Stimulated activated naive CD8-positive, alpha-beta T cell treated with anti-CD3 and anti-CD28 coated beads, Interleukin-15, Interleukin-2, amounts not matched to agents 100 ng/mL and 50 ng/mL, for 24 hours (primary cell): ENCODE measurements around the gene DCXR.

Experiments used
- H3K27ac Mint-ChIP-seq: one replicate; pipeline ENCODE4 v1.8.0; 2021; ENCODE audit warnings: mild to moderate bottlenecking, mixed read lengths
- H3K27me3 Mint-ChIP-seq: one replicate; pipeline ENCODE4 v1.8.0; 2021; ENCODE audit warnings: mixed read lengths
- H3K36me3 Mint-ChIP-seq: one replicate; pipeline ENCODE4 v1.8.0; 2021; ENCODE audit warnings: low read depth, mixed read lengths
- H3K4me1 Mint-ChIP-seq: one replicate; pipeline ENCODE4 v1.8.0; 2021; ENCODE audit warnings: low read depth, mixed read lengths
- H3K4me3 Mint-ChIP-seq: one replicate; pipeline ENCODE4 v1.8.0; 2021; ENCODE audit warnings: mild to moderate bottlenecking, mixed read lengths
- H3K9me3 Mint-ChIP-seq: one replicate; pipeline ENCODE4 v1.8.0; 2021; ENCODE audit warnings: mixed read lengths

Gene DCXR

GRCh38 chr17:82053556-82054263 lies 16.2 kb upstream of the DCXR start:
- H3K27ac Mint-ChIP-seq = no peak overlapping the region
- H3K4me1 Mint-ChIP-seq = peaks cover 18% of the 10 kb centered on the region
- H3K9me3 Mint-ChIP-seq = no peaks in the 10 kb centered on the region
- H3K4me3 Mint-ChIP-seq = peak overlapping the region; percentile 86
- H3K36me3 Mint-ChIP-seq = peaks cover 4% of the 10 kb centered on the region
- no peaks in the 10 kb centered on the region for H3K27me3 Mint-ChIP-seq

DNA sequence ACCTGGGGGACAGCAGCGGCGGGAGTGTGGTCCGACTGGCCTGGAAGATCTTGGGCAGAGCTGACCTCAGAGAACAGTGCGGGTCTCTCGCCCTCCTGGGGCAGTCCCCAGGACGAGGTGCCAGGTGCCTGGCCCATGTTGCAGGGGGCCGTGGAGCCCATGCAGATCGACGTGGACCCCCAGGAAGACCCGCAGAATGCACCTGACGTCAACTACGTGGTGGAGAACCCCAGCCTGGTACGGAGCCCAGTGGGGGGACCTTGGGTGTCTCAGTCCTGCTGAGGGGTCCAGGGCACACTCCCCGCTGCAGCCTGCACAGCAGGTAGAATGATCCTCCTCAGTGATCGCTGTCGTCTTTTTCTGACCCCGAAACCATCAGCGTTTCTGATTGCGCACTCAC lies 15.6 kb upstream of the DCXR start:
- Mint-ChIP-seq H3K27me3 (no peaks in the 10 kb centered on the region), H3K4me3 (peak overlapping the region; percentile 86), H3K36me3 (peaks cover 4% of the 10 kb centered on the region), H3K9me3 (no peaks in the 10 kb centered on the region), H3K4me1 (peaks cover 18% of the 10 kb centered on the region), H3K27ac (no peak overlapping the region)

GRCh38 chr17:82052638-82053059 lies 15.2 kb upstream of the DCXR start:
- peaks cover 4% of the 10 kb centered on the region for H3K36me3 Mint-ChIP-seq
- no peaks in the 10 kb centered on the region for H3K9me3 Mint-ChIP-seq
- no peaks in the 10 kb centered on the region for H3K27me3 Mint-ChIP-seq
- H3K4me1 Mint-ChIP-seq = peaks cover 18% of the 10 kb centered on the region
- peak overlapping the region; percentile 31 for H3K27ac Mint-ChIP-seq
- H3K4me3 Mint-ChIP-seq = peak overlapping the region; percentile 86

DNA sequence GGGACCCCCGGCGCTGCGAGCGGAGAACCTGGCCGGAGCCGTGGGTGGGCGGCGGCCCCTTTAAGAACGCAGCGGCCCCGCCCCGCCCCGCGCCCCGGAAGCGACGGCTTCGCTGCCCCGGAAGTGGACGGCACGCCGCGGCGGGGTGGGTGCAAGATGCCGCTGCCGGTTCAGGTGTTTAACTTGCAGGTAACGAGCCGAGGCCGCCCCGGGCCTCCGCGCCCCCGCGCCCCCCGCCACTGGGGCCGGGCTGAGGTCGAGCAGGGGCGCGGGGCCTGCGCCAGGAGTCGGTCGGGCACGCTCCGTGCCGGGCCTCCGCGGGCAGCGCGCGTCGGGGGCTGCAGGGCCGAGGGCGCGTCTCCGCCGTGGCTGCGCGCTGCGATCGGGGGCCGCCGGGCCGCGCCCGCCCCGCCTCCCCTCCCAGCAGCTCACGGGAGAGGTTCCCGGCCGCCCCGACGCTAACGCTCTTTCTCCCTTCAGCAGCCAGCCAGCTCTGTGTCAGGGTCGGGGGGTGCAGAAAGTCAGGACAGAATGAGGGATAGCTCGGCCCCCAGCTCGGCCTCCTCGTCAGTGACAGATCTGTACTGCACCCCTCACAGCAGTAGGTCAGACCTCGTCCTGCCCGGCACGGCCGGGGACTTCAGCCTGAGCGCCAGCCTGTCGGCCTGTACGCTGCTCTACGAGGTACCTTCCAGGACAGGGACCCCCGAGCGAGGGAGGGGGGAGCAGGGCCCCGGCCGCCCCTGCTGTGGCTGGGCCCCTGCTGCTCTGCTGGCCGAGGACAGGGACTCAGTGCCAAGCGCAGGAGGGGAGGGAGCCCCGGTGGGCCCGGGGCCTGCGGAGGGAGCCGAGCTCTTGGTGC lies 14.5 kb upstream of the DCXR start, which contains the start of the genes GPS1 and RFNG:
Gene GPS1 (plus strand): TSS at position 123 of the 862 bp plus-strand sequence. CDS start 34 bp downstream, at position 157.
Gene RFNG (minus strand): TSS at position 36 of the 862 bp plus-strand sequence. CDS start 45 bp downstream, outside the sequence.
- peaks cover 4% of the 10 kb centered on the region for H3K36me3 Mint-ChIP-seq
- H3K4me3 Mint-ChIP-seq = peak within 1 kb of the TSS; percentile 87
- no peaks in the 10 kb centered on the region for H3K9me3 Mint-ChIP-seq
- peak within 1 kb of the TSS; percentile 78 for H3K27ac Mint-ChIP-seq
- peaks cover 18% of the 10 kb centered on the region for H3K4me1 Mint-ChIP-seq
- no peaks in the 10 kb centered on the region for H3K27me3 Mint-ChIP-seq

DNA sequence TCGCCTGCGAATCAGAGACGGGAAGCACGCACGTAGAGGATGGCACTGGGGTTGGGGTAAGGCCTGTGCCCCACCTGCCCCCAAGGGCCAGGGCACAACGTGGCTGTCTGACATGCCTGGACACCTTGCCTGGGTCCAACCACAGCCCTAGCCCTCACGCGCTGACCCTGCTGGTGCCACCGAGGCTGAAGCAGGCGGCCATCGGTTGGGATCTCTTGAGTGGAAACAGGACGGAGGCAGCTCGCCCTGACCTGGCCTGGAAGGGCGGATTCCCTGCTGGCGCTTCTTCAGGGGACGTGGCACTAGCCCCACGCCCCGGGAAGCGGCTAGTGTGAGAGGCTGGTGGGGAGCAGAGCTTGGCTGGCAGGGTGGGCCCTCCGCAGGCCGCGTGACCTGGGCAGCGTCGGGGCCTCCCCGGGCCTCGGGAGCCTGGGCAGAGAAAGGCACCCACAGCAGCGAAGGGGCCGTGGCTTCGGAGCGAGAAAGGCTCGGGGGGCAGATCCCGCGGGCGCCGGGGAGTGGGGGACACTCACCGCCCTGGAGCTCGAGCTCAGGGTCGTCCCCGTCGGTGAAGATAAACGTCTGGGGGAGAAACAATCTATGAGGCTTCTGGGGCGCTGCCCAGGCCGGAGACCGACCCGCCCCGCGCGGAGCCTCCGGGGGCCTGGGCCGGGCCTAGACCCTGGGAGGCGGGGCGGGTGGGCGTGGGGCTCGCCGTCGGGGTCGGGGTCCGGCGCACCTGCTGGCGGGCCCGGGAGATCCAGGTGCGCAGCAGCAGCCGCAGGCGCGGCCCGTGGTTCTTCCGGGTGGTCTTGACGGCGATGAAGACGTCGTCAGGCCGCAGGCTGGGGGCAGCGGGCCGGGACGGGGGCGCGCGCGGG lies 13.5 kb upstream of the DCXR start:
- no peaks in the 10 kb centered on the region for H3K9me3 Mint-ChIP-seq
- no peaks in the 10 kb centered on the region for H3K27me3 Mint-ChIP-seq
- H3K4me3 Mint-ChIP-seq = peak overlapping the region; percentile 87
- H3K36me3 Mint-ChIP-seq = peaks cover 4% of the 10 kb centered on the region
- peaks cover 18% of the 10 kb centered on the region for H3K4me1 Mint-ChIP-seq
- H3K27ac Mint-ChIP-seq = peak overlapping the region; percentile 58

DNA sequence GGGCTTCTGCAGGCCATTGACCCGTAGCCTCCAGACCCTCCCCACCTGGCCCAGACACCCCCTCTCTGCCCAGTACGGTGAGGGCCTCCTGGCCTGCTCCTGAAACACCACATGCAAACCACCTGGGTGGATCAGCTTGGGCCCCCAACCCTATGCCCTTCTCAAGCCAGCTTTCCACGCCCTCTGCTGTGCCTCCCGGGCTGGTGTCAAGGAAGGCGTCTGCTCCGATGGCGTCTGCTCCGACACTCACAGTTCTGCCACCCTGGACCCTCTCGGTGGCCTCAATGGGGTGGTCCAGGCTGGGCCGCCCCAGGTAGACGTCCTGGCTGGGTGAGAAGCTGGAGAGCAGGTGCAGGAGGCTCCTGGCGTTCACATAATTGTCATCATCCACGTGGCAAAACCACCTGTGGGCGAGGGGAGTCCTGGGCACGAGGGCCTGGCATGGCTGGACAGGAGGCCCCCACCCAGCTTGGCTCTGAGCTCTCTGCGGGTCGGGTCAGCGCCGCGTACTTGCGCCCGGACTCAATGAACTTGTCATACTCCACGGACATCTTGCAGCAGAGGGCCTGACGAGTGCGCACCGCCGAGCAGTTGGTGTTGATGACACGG lies 12.8 kb upstream of the DCXR start:
- no peak overlapping the region for H3K27ac Mint-ChIP-seq

GRCh38 chr17:82049521-82049971 lies 12.0 kb upstream of the DCXR start:
- Mint-ChIP-seq H3K9me3 (no peaks in the 10 kb centered on the region), H3K36me3 (no peaks in the 10 kb centered on the region), H3K4me1 (peaks cover 18% of the 10 kb centered on the region), H3K4me3 (no peak overlapping the region), H3K27ac (no peak overlapping the region), H3K27me3 (no peaks in the 10 kb centered on the region)

More for the DNA sequence above, 12.8 kb upstream of the DCXR start:
- peaks cover 18% of the 10 kb centered on the region for H3K4me1 Mint-ChIP-seq
- H3K27me3 Mint-ChIP-seq = no peaks in the 10 kb centered on the region
- H3K4me3 Mint-ChIP-seq = peak overlapping the region; percentile 87
- peaks cover 4% of the 10 kb centered on the region for H3K36me3 Mint-ChIP-seq
- no peaks in the 10 kb centered on the region for H3K9me3 Mint-ChIP-seq

DNA sequence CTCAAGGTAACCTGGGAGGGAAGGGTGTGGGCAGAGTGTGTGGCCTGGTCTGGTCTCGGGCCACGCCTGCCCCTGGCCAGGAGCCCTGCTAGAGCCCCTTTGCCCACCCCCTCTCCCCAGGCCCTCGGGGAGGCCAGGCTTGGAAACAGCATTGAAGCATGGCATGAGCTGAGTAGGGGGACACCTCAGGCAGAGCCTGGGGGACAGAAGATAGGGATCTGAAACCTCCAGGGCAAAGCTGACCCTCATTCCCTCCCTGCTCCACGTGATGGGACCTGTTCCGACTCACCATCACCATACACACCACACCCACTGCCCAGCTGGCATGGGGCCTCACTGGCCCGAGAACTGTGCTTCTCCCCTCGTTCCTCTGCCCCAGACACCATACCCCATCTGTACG lies 11.6 kb upstream of the DCXR start:
- no peaks in the 10 kb centered on the region for H3K27me3 Mint-ChIP-seq
- no peak overlapping the region for H3K27ac Mint-ChIP-seq
- no peaks in the 10 kb centered on the region for H3K36me3 Mint-ChIP-seq
- H3K4me3 Mint-ChIP-seq = no peak overlapping the region
- H3K9me3 Mint-ChIP-seq = no peaks in the 10 kb centered on the region
- H3K4me1 Mint-ChIP-seq = peaks cover 18% of the 10 kb centered on the region

- H3K9me3 Mint-ChIP-seq = no peaks in the 10 kb centered on the region
- H3K4me3 Mint-ChIP-seq = no peak overlapping the region
- peaks cover 17% of the 10 kb centered on the region for H3K4me1 Mint-ChIP-seq
- H3K36me3 Mint-ChIP-seq = no peaks in the 10 kb centered on the region
- no peak overlapping the region for H3K27ac Mint-ChIP-seq
- no peaks in the 10 kb centered on the region for H3K27me3 Mint-ChIP-seq
Observed at GRCh38 chr17:82048571-82048971, 11.1 kb upstream of the DCXR start.

GRCh38 chr17:82047914-82048570 lies 10.5 kb upstream of the DCXR start:
- Mint-ChIP-seq H3K27me3 (no peaks in the 10 kb centered on the region), H3K36me3 (no peaks in the 10 kb centered on the region), H3K27ac (no peak overlapping the region), H3K4me1 (peaks cover 12% of the 10 kb centered on the region), H3K4me3 (no peak overlapping the region), H3K9me3 (no peaks in the 10 kb centered on the region)

- H3K36me3 Mint-ChIP-seq = no peaks in the 10 kb centered on the region
- no peaks in the 10 kb centered on the region for H3K27me3 Mint-ChIP-seq
- no peak overlapping the region for H3K4me3 Mint-ChIP-seq
- H3K27ac Mint-ChIP-seq = no peak overlapping the region
- no peaks in the 10 kb centered on the region for H3K9me3 Mint-ChIP-seq
- H3K4me1 Mint-ChIP-seq = peaks cover 7% of the 10 kb centered on the region
Observed at GRCh38 chr17:82047379-82047778, 9.9 kb upstream of the DCXR start.

GRCh38 chr17:82046903-82047302 lies 9.4 kb upstream of the DCXR start:
- no peaks in the 10 kb centered on the region for H3K36me3 Mint-ChIP-seq
- no peaks in the 10 kb centered on the region for H3K27me3 Mint-ChIP-seq
- H3K27ac Mint-ChIP-seq = no peak overlapping the region
- peaks cover 7% of the 10 kb centered on the region for H3K4me1 Mint-ChIP-seq
- H3K4me3 Mint-ChIP-seq = no peak overlapping the region
- no peaks in the 10 kb centered on the region for H3K9me3 Mint-ChIP-seq

- peaks cover 7% of the 10 kb centered on the region for H3K4me1 Mint-ChIP-seq
- H3K27me3 Mint-ChIP-seq = no peaks in the 10 kb centered on the region
- no peaks in the 10 kb centered on the region for H3K9me3 Mint-ChIP-seq
- no peaks in the 10 kb centered on the region for H3K36me3 Mint-ChIP-seq
- H3K27ac Mint-ChIP-seq = no peak overlapping the region
- no peak overlapping the region for H3K4me3 Mint-ChIP-seq
Observed at GRCh38 chr17:82045936-82046484, 8.5 kb upstream of the DCXR start.
